Renal cortical epithelial cell (primary cell): Measurements from ENCODE around the gene KLHL7. TPM values are rescaled to one million over a fixed set of nuclear protein-coding genes. Genes with fewer than 3 reads are reported as not detected.
"Not testable (repeated sequence)": the region's sequence is repeated elsewhere in the genome, so short reads cannot be mapped to it uniquely, and the experiment has no call there.

Experiments used
- DNase-seq: peaks from one replicate; pipeline ENCODE4 v3.0.0-alpha.2; 2011; ENCODE audit warnings: low read depth
- total RNA-seq: library from RNA; depleted of rRNA; stranded (reverse); fragments of >200 nt; gene quantifications from 2 replicates; pipeline ENCODE4 v1.2.3, GENCODE V29; 2014

The KLHL7 gene
- total RNA-seq, 1 donor from 2014 or later, result 50.6 TPM

DNA sequence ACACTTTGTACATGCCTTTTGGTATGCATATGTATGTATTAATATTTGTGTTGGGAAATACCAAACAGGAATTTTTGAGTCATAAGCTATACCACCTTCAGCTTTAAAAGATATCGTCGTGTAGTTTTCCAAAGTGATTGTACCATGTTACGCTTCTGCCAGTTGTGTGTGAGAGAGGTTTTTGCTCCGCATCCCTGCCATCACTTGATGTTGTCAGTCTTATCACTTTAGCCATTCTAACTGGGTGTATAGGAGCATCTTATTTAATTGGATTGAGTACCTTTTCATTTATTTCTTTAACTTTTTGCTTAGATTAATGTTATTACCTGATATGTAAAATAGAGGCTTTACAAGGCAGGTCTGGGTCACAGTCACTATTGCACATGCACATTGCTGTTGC is 3.4 kb downstream of the KLHL7 start:
- no peak for DNase-seq

- DNase-seq, result no peak
These were observed 3.9 kb downstream of the KLHL7 start for GRCh38 chr7:23109470-23109869.

- DNase-seq, result no peak
These were observed 9.3 kb downstream of the KLHL7 start for GRCh38 chr7:23114896-23115295.

GRCh38 chr7:23115991-23116390 is 10.4 kb downstream of the KLHL7 start:
- DNase-seq, result no peak

GRCh38 chr7:23117841-23118240 is 12.3 kb downstream of the KLHL7 start:
- DNase-seq, result peak; percentile 34

GRCh38 chr7:23120106-23120505 is 14.5 kb downstream of the KLHL7 start:
- DNase-seq, result no peak

- peak; percentile 16 for DNase-seq
These were observed 15.6 kb downstream of the KLHL7 start for GRCh38 chr7:23121165-23121564.

DNA sequence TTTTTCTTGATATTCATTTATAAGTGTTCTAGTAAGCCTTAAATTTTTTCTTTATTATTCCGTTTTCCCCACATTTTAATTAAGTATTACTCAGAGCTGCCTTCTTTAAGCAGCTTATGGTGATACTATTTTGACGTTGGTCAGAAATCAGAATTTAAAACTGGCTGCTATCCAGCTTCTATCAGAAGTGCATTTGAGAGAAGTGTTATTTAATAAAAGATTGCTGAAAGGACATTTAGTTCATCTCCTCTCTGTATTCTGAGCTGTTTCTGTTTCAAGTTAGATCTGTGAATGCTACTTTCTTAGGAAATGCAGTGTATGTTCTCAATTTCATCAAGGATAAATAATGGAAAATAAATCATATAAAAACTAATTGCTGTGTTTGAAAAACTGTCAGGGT is 17.4 kb downstream of the KLHL7 start:
- DNase-seq, result no peak

GRCh38 chr7:23123465-23123864 is 17.9 kb downstream of the KLHL7 start:
- DNase-seq, result no peak

DNA sequence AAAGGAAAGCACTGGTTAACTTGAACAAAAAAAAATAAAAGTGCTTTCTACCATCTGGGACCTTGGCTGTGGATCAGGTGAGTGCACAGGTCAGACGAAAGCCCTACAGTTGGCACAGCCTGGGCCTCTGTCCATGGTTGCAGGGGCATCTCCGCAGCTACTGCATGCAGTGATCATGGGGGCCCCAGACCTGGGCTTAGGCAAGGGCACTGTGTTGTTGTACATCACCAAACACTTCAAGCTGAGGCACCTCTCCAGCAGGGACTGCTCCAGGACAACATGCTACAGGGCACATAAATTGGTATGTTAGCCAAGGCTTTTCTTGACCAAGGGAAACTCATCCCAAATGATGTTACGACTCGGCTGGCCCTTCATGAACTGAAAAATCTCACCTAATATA is 23.5 kb downstream of the KLHL7 start:
- DNase-seq, result no peak

- DNase-seq, result not testable (repeated sequence)
These were observed 26.2 kb downstream of the KLHL7 start for GRCh38 chr7:23131799-23132198.

GRCh38 chr7:23133797-23134196 is 28.2 kb downstream of the KLHL7 start:
- DNase-seq, result no peak

- no peak for DNase-seq
These were observed 30.2 kb downstream of the KLHL7 start for GRCh38 chr7:23135755-23136154.

DNA sequence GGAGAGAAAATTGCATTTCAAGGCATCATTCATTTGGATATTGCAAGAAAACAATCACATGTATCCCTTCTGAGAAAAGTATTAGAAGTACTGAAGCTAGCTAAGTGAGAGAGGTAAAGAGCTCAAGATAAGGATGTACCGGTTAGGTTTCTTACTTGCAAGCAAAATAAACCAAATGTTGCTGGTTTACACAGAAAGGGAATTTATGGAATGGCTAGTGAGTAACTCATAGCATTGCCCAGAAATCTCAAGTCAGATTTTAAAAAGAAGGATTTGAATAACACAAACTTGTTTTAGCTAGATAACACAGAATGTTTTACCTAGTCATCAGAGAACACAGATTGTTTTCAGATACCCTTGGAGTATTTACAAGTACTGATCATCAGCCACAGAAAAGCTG is 30.6 kb downstream of the KLHL7 start:
- DNase-seq, result no peak

DNA sequence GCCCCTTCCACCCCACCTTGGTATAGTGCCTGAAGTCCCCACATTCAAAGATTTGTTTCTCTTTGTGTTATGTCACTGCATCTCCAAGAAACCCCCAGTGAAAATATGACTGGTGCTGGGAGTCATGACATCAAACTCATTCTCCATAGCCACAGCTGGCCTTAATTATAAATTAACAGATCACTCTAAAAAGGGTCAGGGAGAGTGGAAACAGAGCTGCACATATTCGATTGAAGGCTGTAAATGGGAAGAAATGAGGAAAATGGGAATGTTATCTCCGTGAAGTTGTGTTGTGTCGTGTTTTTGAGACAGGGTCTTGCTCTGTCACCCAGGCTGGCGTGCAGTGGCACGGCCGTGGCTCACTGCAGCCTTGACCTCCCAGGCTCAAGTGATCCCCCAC is 52.1 kb downstream of the KLHL7 start:
- DNase-seq, result no peak

DNA sequence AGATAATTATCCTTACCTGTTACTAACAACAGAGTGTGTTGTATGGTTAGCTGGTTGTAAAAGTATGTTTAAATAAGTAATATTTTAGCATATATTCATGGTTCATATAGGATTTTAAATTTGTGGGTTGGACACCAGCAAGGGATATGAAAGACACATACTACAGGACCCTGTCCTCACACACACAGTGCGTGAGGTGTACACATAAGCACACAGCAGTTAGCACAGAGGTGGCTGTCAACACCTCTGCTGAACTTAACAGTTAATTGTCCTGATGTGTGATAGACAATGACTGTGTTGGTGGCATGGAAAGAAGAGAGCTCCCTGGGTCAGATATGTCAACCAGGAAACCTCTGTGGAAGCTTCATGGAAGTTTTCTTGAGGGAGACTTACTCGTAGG is 53.0 kb downstream of the KLHL7 start:
- no peak for DNase-seq

DNA sequence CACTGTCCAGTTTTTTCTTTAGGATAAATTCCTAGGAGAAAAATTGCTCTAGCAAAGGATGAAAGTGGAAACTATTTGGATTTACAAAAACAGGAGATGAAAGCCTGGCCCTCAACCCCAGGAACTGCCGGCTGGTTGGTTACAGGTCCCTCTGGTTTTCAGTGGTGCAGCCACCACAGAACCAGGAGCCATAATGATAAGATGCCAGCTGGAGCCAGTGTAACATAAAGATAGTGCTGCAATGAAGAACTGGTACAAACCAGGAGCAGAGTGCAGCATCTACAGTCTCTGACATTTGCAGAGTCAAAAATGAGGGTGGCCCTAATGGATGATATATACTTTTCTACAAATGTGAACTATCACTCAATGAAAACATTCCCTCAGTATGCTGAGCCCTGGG is 55.9 kb downstream of the KLHL7 start:
- no peak for DNase-seq

DNA sequence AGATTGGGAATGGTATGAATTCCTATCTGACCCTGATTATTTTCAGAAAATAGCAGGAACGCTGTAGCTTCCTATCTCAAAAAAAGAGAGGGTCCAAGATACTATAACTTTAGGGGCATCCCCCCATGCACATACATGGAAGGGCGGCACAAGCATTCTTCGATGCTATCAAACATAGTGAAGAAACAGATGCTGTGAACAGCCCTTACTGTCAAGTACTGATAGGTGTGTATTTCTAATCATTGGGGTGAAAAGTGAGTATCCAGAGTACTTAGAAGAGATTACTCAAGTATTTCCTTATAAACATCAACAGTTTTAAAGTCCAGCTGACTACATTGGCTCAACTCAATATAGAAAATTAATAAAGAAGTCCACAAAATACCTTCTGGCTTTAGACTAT is 59.3 kb downstream of the KLHL7 start:
- DNase-seq, result no peak

DNA sequence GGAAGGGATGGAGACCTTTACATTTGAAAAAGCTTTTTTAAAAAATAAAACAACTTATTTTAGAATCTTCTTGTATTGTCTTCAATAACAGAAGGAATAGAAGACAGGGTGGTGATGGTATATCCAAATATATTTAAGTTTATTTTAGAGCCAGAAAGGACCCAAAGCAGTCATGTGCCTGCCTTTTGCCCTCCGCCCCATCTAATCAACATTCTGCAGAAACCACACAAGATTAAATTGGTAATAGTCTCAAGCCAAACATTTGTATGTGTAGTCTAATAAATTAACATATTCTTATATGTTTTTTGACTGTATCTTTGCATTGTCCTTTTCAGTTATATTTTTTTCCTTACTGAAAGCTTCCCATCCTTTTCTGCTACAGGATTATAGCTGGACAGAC is 59.7 kb downstream of the KLHL7 start:
- DNase-seq, result no peak

DNA sequence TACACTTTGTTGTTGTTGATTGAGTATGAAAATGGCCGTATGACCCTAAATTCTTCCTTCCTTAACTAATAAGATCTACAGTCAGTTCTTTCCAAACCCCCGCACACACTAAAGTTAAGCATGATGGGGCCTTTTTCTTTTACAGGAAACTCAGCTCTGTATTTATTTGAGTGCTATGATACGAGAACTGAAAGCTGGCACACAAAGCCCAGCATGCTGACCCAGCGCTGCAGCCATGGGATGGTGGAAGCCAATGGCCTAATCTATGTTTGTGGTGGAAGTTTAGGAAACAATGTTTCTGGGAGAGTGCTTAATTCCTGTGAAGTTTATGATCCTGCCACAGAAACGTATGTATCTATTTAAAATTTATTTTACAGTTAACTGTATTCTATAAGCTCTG is 62.1 kb downstream of the KLHL7 start:
- no peak for DNase-seq

- DNase-seq, result no peak
These were observed 62.7 kb downstream of the KLHL7 start for GRCh38 chr7:23168111-23168885.

- no peak for DNase-seq
These were observed 70.4 kb downstream of the KLHL7 start for GRCh38 chr7:23175938-23176337.

DNA sequence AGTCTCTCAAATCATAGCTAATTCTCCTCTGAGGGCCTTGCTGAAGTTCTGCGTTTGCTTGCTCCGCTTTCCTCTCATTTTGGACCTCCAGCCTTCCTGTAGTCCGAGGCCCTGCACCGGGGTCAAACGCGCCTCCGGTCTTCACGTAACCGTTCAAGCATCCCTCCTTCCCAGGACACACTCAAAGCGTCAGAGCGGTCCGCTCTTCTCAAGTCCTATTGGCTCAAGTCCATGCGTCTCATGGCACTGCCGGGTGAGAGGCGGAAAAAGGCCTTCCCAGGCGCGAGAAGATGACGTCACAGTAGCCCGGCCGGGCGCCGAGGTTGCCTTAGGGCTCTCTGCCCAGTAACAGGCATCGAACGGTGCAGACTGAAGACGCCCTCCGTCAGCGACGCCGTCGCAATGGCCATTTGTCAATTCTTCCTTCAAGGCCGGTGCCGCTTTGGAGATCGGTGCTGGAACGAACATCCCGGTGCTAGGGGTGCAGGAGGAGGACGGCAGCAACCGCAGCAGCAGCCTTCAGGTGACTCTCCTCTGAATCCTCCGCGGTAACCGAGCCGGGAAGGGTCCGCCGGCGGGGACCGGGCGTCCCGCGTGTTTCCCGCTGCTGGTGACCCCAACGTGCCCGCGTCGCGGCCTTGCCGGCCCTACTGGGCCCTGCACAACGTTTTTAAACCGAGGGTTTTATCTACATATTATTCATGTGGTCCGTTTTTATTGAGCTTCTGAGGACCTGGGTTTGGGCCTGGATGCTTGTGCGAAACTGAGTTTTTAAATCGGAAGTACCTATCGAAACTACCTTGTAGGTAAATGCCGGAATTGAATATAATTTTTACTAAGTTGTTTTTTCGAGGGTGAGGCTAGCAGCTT is 76.3 kb downstream of the KLHL7 start, which contains the start of gene NUP42:
Gene NUP42, plus strand, starts transcription at position 365 of the 870 bp plus-strand sequence. Its CDS starts 38 bp downstream, at position 403.
- peak; percentile 99 for DNase-seq
